GM12865 (cell line): ENCODE results near the gene PMEPA1.

Experiments
- DNase-seq: peaks from one replicate; pipeline ENCODE4 v3.0.0; 2010; ENCODE audit warnings: low read depth
- H3K4me3 ChIP-seq: 2 replicates; pipeline ENCODE4 v1.5.1; 2011; ENCODE audit warnings: mild to moderate bottlenecking, low read depth, low read length, control low read depth
- TF ChIP-seq, protein P1 (sequence below): IDR thresholded peaks from 2 replicates; pipeline ENCODE4 v1.5.1; 2011; ENCODE audit warnings: low read length, control low read depth, low read depth, inconsistent platforms; ENCODE audit not compliant: insufficient read depth; ENCODE audit errors: missing control alignments

The PMEPA1 gene

GRCh38 chr20:57702091-57702490, 7.7 kb downstream of the PMEPA1 start:
- TF ChIP-seq, protein P1, sequence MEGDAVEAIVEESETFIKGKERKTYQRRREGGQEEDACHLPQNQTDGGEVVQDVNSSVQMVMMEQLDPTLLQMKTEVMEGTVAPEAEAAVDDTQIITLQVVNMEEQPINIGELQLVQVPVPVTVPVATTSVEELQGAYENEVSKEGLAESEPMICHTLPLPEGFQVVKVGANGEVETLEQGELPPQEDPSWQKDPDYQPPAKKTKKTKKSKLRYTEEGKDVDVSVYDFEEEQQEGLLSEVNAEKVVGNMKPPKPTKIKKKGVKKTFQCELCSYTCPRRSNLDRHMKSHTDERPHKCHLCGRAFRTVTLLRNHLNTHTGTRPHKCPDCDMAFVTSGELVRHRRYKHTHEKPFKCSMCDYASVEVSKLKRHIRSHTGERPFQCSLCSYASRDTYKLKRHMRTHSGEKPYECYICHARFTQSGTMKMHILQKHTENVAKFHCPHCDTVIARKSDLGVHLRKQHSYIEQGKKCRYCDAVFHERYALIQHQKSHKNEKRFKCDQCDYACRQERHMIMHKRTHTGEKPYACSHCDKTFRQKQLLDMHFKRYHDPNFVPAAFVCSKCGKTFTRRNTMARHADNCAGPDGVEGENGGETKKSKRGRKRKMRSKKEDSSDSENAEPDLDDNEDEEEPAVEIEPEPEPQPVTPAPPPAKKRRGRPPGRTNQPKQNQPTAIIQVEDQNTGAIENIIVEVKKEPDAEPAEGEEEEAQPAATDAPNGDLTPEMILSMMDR, result no peak
- no peak for DNase-seq

GRCh38 chr20:57701651-57702050, 8.2 kb downstream of the PMEPA1 start:
- no peak overlapping the region for H3K4me3 ChIP-seq
- TF ChIP-seq, protein P1, result no peak
- no peak for DNase-seq

More at GRCh38 chr20:57702091-57702490, 7.7 kb downstream of the PMEPA1 start:
- H3K4me3 ChIP-seq, result no peak overlapping the region

DNA sequence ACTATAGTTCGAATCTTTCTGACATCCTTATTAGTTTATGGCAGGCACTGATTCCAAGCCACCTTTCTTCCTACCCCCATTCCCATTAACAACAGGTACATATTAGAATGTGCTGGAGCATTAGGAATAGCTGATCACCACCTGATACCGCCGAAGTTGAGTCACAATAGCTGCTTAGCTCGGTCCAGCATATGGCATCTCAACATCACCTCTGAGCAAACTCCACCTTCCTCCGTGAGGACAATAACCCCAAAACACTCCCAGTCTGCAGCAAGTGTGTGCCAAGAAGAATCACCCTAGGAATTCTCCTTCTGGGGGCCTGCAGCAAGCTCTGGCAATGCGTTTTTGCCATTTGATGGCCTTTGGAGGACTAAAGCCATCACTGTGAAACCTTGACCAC, 8.7 kb downstream of the PMEPA1 start:
- H3K4me3 ChIP-seq, result no peak overlapping the region
- TF ChIP-seq, protein P1, result no peak
- no peak for DNase-seq

- TF ChIP-seq, protein P1, result no peak
- DNase-seq, result no peak
- no peak overlapping the region for H3K4me3 ChIP-seq
Observed at GRCh38 chr20:57699395-57699794, 10.4 kb downstream of the PMEPA1 start.

DNA sequence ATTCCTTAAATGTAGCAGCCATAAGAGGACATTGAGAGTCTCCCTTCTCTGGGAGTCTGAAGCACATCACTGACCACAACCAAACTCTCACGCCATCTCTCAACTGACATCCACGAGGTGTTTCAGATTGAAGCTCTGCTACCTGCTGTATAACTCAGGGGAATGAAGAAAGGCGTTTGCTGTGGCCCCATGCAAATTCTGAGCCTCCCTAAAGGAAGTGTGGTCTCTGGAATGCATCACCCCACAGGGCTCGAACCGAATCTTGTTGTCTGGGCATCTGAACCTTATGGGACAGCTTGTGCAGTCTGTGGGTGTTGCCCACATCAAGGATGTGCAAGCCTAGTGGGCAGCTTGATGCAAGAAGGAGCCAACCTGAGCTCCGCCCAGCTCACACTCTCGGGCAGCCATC, 10.9 kb downstream of the PMEPA1 start:
- DNase-seq, result no peak
- TF ChIP-seq, protein P1, result no peak
- no peak overlapping the region for H3K4me3 ChIP-seq

- DNase-seq, result no peak
- no peak overlapping the region for H3K4me3 ChIP-seq
- TF ChIP-seq, protein P1, result no peak
Observed at GRCh38 chr20:57698116-57698866, 11.5 kb downstream of the PMEPA1 start.

DNA sequence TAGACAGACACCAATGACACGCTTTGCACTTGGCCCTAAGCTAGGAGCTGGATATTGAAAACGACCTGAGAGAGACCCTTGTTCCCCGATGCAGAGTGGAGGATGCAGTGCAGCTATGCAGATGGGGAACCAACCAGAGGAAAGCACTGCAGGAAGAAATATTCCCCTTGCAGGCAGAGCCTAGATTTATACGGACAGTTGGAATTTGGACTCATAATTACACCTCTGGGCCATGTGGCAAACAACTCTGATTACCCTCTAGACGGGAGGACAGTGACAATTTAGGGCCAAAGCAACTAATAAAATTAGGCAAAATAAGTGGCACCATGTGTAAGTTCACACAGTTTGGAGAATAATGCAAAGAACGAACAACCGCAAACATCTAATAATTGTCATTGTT, 12.3 kb downstream of the PMEPA1 start:
- H3K4me3 ChIP-seq, result no peak overlapping the region
- TF ChIP-seq, protein P1, result no peak

More for the DNA sequence above, 12.3 kb downstream of the PMEPA1 start:
- DNase-seq, result no peak
